Amniotic stem cell (primary cell): Measurements from ENCODE around the gene CHD3.
"Not testable (repeated sequence)": the region's sequence is repeated elsewhere in the genome, so short reads cannot be mapped to it uniquely, and the experiment has no call there.

Experiments used
- DNase-seq: peaks from one replicate; lab custom pipeline; 2025; lab: John Stamatoyannopoulos, UW

Gene CHD3

GRCh38 chr17:7849751-7850504, 38.7 kb upstream of the CHD3 start:
- DNase-seq, result no peak

DNA sequence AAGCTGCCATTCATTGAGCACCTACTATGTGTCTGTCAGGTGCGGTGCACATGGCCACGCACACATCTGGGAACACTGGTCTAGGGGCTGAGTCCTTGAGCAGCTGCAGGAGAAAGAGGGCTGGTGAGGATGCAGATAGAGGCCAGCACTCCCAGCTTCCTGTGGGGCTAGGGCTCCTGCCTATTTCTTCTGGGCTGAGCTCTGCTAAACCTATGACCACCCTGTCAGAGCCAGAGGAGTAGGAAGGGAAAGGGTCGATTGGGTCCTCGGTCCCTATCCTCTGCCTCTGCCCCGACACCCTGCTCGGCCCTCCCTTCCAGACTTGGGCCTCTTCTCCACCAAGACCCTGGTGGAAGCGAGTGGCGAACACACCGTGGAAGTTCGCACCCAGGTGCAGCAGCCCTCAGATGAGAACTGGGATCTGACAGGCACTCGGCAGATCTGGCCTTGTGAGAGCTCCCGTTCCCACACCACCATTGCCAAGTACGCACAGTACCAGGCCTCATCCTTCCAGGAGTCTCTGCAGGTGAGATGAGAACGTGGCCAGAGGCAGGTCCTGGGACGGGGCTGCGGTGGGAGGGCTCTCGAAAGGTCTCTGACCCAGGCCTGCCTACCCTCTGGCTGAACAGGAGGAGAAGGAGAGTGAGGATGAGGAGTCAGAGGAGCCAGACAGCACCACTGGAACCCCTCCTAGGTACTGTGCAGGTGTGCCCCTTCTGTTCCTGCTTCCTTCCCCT, 37.7 kb upstream of the CHD3 start:
- DNase-seq, result no peak

GRCh38 chr17:7851438-7852261, 36.9 kb upstream of the CHD3 start:
- DNase-seq, result peak; percentile 76

GRCh38 chr17:7852262-7852670, 36.3 kb upstream of the CHD3 start:
- no peak for DNase-seq

GRCh38 chr17:7852919-7853690, 35.5 kb upstream of the CHD3 start:
- DNase-seq, result no peak

- DNase-seq, result no peak
These were observed 34.9 kb upstream of the CHD3 start for GRCh38 chr17:7853691-7854038.

DNA sequence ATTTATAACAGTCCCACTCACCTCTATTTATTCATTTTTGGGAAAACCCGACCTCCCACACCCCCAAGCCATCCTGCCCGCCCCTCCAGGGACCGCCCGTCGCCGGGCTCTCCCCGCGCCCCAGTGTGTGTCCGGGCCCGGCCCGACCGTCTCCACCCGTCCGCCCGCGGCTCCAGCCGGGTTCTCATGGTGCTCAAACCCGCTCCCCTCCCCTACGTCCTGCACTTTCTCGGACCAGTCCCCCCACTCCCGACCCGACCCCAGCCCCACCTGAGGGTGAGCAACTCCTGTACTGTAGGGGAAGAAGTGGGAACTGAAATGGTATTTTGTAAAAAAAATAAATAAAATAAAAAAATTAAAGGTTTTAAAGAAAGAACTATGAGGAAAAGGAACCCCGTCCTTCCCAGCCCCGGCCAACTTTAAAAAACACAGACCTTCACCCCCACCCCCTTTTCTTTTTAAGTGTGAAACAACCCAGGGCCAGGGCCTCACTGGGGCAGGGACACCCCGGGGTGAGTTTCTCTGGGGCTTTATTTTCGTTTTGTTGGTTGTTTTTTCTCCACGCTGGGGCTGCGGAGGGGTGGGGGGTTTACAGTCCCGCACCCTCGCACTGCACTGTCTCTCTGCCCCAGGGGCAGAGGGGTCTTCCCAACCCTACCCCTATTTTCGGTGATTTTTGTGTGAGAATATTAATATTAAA, 34.4 kb upstream of the CHD3 start:
- no peak for DNase-seq

DNA sequence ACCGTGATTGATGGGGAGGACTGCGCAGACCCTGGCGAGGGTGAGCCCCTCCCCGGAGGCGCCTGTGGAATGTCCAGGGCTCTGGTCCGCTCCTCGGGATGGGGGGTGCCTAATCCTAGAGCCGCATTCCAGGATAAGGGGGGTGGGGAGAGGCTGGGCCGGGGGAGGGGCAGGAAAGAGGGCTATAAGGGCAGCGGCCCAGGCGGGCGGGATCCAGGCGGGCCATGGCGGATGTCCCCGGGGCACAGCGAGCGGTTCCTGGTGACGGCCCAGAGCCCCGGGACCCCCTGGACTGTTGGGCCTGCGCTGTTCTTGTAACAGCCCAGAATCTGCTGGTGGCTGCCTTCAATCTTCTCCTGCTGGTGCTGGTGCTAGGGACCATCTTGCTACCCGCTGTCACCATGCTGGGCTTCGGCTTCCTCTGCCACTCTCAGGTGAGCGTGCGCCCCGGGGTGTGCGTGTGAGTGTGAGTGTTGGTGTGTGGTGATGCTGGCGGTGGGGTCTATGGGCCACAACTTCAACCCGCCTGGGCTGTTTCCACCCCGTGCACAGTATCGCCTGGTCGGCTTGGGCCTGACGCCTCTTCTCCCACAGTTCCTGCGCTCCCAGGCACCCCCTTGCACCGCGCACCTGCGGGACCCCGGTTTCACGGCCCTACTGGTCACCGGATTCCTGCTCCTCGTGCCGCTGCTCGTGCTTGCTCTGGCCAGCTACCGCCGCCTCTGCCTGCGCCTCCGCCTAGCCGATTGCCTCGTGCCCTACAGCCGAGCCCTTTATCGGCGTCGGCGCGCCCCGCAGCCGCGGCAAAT, 33.5 kb upstream of the CHD3 start, which contains the start of gene TMEM88:
TSS of gene TMEM88 (plus strand) at position 216 of the 809 bp plus-strand sequence. CDS start at position 225, 9 bp downstream.
- DNase-seq, result no peak

- no peak for DNase-seq
These were observed 33.0 kb upstream of the CHD3 start for GRCh38 chr17:7855660-7856010.

- DNase-seq, result no peak
These were observed 32.4 kb upstream of the CHD3 start for GRCh38 chr17:7856011-7856810.

- peak; percentile 100 for DNase-seq
These were observed 31.5 kb upstream of the CHD3 start, which contains the start of gene NAA38 for GRCh38 chr17:7856811-7857712. Gene NAA38, minus strand, starts transcription at chr17:7857559. Its CDS starts 96 bp downstream, at chr17:7857463.

DNA sequence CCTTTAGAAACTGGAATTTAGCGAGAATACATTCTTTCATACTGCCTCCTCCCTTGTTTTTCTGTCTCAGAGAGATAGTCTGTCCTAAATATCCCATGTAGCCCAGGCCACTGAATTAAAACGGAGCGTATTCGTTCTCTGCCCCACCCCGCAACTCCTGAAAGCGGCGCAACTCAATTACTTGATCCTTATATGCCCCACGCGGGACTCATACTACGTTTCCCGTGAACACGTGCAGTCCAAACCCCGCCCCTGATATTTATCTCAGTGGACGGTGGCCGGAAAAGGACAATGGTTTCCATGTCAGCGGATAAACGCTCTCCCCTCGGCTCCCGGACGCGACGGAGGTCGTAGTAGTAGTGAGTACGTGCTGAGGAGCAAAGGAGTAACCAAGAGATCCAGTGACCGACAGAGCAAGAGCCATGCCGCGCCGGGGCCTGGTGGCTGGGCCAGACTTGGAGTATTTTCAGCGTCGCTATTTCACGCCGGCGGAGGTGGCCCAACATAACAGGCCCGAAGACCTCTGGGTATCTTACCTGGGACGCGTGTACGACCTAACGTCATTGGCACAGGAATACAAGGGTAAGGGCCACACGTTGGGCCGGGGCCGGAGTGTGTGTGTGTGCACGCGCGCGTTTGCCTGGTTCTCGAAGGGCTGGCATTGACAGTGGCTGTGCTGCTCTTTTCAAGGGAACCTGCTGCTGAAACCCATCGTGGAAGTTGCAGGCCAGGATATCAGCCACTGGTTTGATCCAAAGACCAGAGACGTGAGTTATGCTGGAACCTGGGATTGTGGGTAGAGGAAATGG, 30.7 kb upstream of the CHD3 start, which contains the start of gene CYB5D1:
TSS of gene CYB5D1 (plus strand) at position 291 of the 809 bp plus-strand sequence. CDS start at position 423, 132 bp downstream.
- DNase-seq, result peak; percentile 90

DNA sequence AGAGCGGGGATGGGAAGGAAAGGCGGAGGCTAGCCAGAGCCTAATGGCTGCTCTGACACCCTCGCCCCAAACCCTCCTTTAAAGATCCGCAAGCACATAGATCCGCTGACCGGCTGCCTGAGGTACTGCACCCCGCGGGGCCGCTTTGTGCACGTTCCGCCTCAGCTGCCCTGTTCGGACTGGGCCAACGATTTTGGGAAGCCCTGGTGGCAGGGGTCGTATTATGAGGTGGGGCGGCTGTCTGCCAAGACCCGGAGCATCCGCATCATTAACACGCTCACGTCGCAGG, 30.1 kb upstream of the CHD3 start:
- peak; percentile 44 for DNase-seq

DNA sequence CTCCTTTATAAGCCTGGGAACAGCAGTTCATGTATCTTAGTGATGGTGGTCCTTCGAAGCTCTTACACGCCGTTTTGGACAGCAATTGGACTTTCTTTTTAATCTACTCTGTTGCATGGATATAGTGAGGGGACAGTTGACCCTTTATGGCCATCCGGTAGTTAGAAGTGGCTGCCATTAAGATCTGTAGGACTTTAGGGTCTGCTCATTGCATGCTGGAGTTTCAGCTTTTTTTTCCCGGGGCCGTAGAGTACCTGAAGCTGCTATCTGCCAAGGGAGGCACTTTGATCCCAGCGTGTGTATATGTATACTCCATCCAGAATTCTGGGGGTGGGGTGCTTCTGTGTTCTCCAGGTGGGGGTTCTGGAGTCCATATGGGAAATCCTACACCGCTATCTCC, 29.6 kb upstream of the CHD3 start:
- no peak for DNase-seq

DNA sequence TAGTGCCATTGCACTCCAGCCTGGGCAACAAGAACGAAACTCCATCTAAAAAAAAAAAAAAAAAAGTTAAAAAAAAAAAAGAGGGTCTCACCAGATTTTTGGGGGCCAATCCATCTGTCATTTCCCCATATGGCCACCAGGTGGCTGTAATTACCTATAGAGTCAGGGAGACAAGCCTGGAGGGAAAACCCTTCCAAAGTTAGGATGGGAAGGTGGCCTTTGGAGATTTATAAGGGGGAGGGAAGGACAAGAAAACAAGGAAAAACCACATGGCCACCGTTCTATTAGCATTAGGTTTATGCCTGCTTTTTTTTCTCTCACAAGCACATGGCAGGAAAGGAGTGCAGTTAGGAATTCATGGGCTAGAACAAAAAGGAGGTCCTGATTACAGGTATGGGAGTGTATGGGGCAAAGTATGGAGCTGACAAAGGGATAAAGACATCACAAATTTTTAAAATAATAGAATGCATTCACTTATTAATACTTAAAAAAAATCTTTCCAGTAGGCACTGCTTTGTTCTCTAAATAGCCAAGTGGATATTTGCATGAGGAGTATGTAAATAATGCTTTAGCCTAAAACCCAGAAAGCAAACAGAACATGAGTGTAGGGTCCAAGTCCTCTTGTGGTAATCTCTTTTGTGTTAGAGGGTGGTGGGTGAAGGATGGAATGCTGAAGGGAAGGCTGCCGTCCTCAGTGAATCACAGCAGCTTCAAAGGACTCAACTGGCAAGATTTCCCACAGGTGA, 25.7 kb upstream of the CHD3 start:
- no peak for DNase-seq

GRCh38 chr17:7864384-7864783, 24.2 kb upstream of the CHD3 start:
- not testable (repeated sequence) for DNase-seq
